PC-3 (cell line): ENCODE measurements around the gene ZNF74.

Source experiments
- CTCF ChIP-seq: fragments of 300-600 bp; sonication (generic); conservative IDR thresholded peaks from 2 replicates; pipeline ENCODE4 v1.5.1; 2017; ENCODE audit warnings: antibody characterized with exemption, low read depth, mild to moderate bottlenecking, low read length
- EZH2phosphoT487 ChIP-seq: fragments of 300-600 bp; sonication (generic); IDR thresholded peaks from 2 replicates; pipeline ENCODE4 v1.6.1; 2018; ENCODE audit warnings: mild to moderate bottlenecking, antibody characterized with exemption, low read length, borderline replicate concordance

- TF ChIP-seq CTCF (no peak), EZH2phosphoT487 (no peak)
These were observed 11.5 kb downstream of the ZNF74 start for GRCh38 chr22:20405291-20405930.
